GM23338 (cell line): ENCODE results near the gene HNF4A. TPM values are rescaled to one million over a fixed set of nuclear protein-coding genes. Genes with fewer than 3 reads are reported as not detected.
A peak's percentile ranks its signal among the peaks of the same experiment; 100 is the strongest.

Experiments used
- ATAC-seq: fragments of 200-7000 bp; cut with Tn5 transposase; 3 replicates; pipeline ENCODE4 v1.9.1; 2020
- DNase-seq: peaks from one replicate; pipeline ENCODE4 v3.0.0-alpha.2; 2015; ENCODE audit warnings: low spot score
- H2AFZ ChIP-seq: fragments of 200-600 bp; sonication (generic); 2 replicates; pipeline ENCODE4 v1.8.0; 2016; ENCODE audit warnings: antibody characterized with exemption, mild to moderate bottlenecking, moderate library complexity
- H3F3A ChIP-seq: fragments of 200-600 bp; sonication (generic); replicated peaks from 2 replicates; pipeline ENCODE4 v1.8.0; 2017; ENCODE audit warnings: antibody characterized with exemption, mixed run types, low read depth
- H3K27ac ChIP-seq: fragments of 200-600 bp; sonication (generic); 2 replicates; pipeline ENCODE4 v1.6.1; 2016; ENCODE audit warnings: low read depth
- H3K27me3 ChIP-seq: fragments of 200-600 bp; sonication (generic); 2 replicates; pipeline ENCODE4 v1.8.0; 2016; ENCODE audit warnings: mild to moderate bottlenecking, mixed run types, moderate library complexity; ENCODE audit not compliant: insufficient read depth
- H3K36me3 ChIP-seq: fragments of 200-600 bp; sonication (generic); 2 replicates; pipeline ENCODE4 v1.8.0; 2016; ENCODE audit warnings: mild to moderate bottlenecking; ENCODE audit not compliant: insufficient read depth
- H3K4me1 ChIP-seq: fragments of 200-600 bp; sonication (generic); 2 replicates; pipeline ENCODE4 v1.8.0; 2016; ENCODE audit warnings: mild to moderate bottlenecking, moderate library complexity; ENCODE audit not compliant: insufficient read depth
- H3K4me2 ChIP-seq: fragments of 200-600 bp; sonication (generic); 2 replicates; pipeline ENCODE4 v1.7.1; 2017; ENCODE audit warnings: mixed run types
- H3K4me3 ChIP-seq: fragments of 200-600 bp; sonication (generic); 2 replicates; pipeline ENCODE4 v1.6.1; 2016; ENCODE audit warnings: mixed run types
- H3K79me2 ChIP-seq: fragments of 200-600 bp; sonication (generic); replicated peaks from 2 replicates; pipeline ENCODE4 v1.8.0; 2017; ENCODE audit warnings: mild to moderate bottlenecking; ENCODE audit not compliant: insufficient read depth
- H3K9me2 ChIP-seq: fragments of 200-600 bp; sonication (generic); 2 replicates; pipeline ENCODE4 v1.8.0; 2017; ENCODE audit not compliant: insufficient read depth
- H4K20me1 ChIP-seq: fragments of 200-600 bp; sonication (generic); replicated peaks from 2 replicates; pipeline ENCODE4 v1.8.0; 2017; ENCODE audit warnings: mild to moderate bottlenecking; ENCODE audit not compliant: insufficient read depth
- H3K27ac Mint-ChIP-seq: 2 replicates; pipeline ENCODE4 v1.8.0; 2020; ENCODE audit warnings: inconsistent platforms, mild to moderate bottlenecking, moderate library complexity, mixed read lengths
- H3K27me3 Mint-ChIP-seq: 3 replicates; pipeline ENCODE4 v1.8.0; 2022; ENCODE audit warnings: low read depth, mild to moderate bottlenecking, moderate library complexity, mixed read lengths, inconsistent platforms; ENCODE audit not compliant: insufficient read depth, poor library complexity
- H3K36me3 Mint-ChIP-seq: 3 replicates; pipeline ENCODE4 v1.8.0; 2021; ENCODE audit warnings: low read depth, mild to moderate bottlenecking, inconsistent platforms, moderate library complexity, mixed read lengths
- H3K4me1 Mint-ChIP-seq: 3 replicates; pipeline ENCODE4 v1.8.0; 2020; ENCODE audit warnings: mild to moderate bottlenecking, inconsistent platforms, mixed read lengths
- H3K4me3 Mint-ChIP-seq: 3 replicates; pipeline ENCODE4 v1.8.0; 2021; ENCODE audit warnings: moderate library complexity, mild to moderate bottlenecking, inconsistent platforms, mixed read lengths
- H3K9me3 Mint-ChIP-seq: 3 replicates; pipeline ENCODE4 v1.8.0; 2020; ENCODE audit warnings: moderate library complexity, mild to moderate bottlenecking, inconsistent platforms, mixed read lengths
- CREB1 ChIP-seq: fragments of 250-450 bp; sonication (Bioruptor Pico); IDR thresholded peaks from 2 replicates; pipeline ENCODE4 v1.5.0; 2020; ENCODE audit warnings: low read depth, mild to moderate bottlenecking, moderate library complexity
- EZH2 ChIP-seq: fragments of 200-600 bp; sonication (generic); IDR thresholded peaks from one replicate; pipeline ENCODE4 v1.8.0; 2017; ENCODE audit warnings: antibody characterized with exemption, mild to moderate bottlenecking, low read depth; ENCODE audit not compliant: unreplicated experiment
- EZH2phosphoT487 ChIP-seq: fragments of 200-600 bp; sonication (generic); IDR thresholded peaks from one replicate; pipeline ENCODE4 v1.8.1; 2018; ENCODE audit warnings: antibody characterized with exemption; ENCODE audit not compliant: unreplicated experiment
- JUNB ChIP-seq: IDR thresholded peaks from one replicate; pipeline ENCODE4 v1.6.1; 2016; ENCODE audit warnings: antibody characterized with exemption; ENCODE audit not compliant: unreplicated experiment
- NANOG ChIP-seq: IDR thresholded peaks from 2 replicates; pipeline ENCODE4 v1.6.1; 2016; ENCODE audit warnings: antibody characterized with exemption, borderline replicate concordance
- POLR2AphosphoS5 ChIP-seq: IDR thresholded peaks from 2 replicates; pipeline ENCODE4 v1.6.1; 2016; ENCODE audit warnings: antibody characterized with exemption, low read depth
- ZNF114 ChIP-seq: fragments of 250-450 bp; sonication (Bioruptor Pico); IDR thresholded peaks from 2 replicates; pipeline ENCODE4 v1.5.0; 2020; ENCODE audit warnings: mild to moderate bottlenecking, moderate library complexity
- ZNF331 ChIP-seq: fragments of 250-450 bp; sonication (Bioruptor Pico); IDR thresholded peaks from 2 replicates; pipeline ENCODE4 v1.5.0; 2020; ENCODE audit warnings: low read depth, mild to moderate bottlenecking, moderate library complexity
- polyA plus RNA-seq: library from polyadenylated mRNA; unstranded; fragments of >200 nt; fragmentation: Nextera tagmentation; extraction: Ambion mirVana; gene quantifications from 2 replicates; pipeline ENCODE4 v1.2.1, GENCODE V29; 2016
- total RNA-seq: library from RNA; depleted of rRNA; stranded (reverse); fragments of >200 nt; shearing (Covaris generic); gene quantifications from 2 replicates; pipeline ENCODE4 v1.2.3, GENCODE V29; 2014
- TF ChIP-seq, protein P1 (sequence below): fragments of 250-450 bp; sonication (Bioruptor Pico); IDR thresholded peaks from 2 replicates; pipeline ENCODE4 v1.5.0; 2020; ENCODE audit warnings: mild to moderate bottlenecking, moderate library complexity
- TF ChIP-seq, protein P2 (sequence below), 2 experiments: fragments of 200-600 bp in 1 of 2; sonication (generic) in 1 of 2; conservative IDR thresholded peaks; 2 replicates each; pipeline versions ENCODE4 v1.5.1 to v1.6.1; 2016 to 2017; ENCODE audit warnings: antibody characterized with exemption in 2 of 2, low read depth in 2 of 2, mild to moderate bottlenecking in 2 of 2, moderate library complexity in 1 of 2
- TF ChIP-seq, protein P3 (sequence below): IDR thresholded peaks from 2 replicates; pipeline ENCODE4 v1.6.1; 2016; ENCODE audit warnings: antibody characterized with exemption

HNF4A gene
- total and polyA plus RNA-seq, 2 experiments from 2014 or later: not detected

- TF ChIP-seq EZH2: no peak
- TF ChIP-seq, protein P1, sequence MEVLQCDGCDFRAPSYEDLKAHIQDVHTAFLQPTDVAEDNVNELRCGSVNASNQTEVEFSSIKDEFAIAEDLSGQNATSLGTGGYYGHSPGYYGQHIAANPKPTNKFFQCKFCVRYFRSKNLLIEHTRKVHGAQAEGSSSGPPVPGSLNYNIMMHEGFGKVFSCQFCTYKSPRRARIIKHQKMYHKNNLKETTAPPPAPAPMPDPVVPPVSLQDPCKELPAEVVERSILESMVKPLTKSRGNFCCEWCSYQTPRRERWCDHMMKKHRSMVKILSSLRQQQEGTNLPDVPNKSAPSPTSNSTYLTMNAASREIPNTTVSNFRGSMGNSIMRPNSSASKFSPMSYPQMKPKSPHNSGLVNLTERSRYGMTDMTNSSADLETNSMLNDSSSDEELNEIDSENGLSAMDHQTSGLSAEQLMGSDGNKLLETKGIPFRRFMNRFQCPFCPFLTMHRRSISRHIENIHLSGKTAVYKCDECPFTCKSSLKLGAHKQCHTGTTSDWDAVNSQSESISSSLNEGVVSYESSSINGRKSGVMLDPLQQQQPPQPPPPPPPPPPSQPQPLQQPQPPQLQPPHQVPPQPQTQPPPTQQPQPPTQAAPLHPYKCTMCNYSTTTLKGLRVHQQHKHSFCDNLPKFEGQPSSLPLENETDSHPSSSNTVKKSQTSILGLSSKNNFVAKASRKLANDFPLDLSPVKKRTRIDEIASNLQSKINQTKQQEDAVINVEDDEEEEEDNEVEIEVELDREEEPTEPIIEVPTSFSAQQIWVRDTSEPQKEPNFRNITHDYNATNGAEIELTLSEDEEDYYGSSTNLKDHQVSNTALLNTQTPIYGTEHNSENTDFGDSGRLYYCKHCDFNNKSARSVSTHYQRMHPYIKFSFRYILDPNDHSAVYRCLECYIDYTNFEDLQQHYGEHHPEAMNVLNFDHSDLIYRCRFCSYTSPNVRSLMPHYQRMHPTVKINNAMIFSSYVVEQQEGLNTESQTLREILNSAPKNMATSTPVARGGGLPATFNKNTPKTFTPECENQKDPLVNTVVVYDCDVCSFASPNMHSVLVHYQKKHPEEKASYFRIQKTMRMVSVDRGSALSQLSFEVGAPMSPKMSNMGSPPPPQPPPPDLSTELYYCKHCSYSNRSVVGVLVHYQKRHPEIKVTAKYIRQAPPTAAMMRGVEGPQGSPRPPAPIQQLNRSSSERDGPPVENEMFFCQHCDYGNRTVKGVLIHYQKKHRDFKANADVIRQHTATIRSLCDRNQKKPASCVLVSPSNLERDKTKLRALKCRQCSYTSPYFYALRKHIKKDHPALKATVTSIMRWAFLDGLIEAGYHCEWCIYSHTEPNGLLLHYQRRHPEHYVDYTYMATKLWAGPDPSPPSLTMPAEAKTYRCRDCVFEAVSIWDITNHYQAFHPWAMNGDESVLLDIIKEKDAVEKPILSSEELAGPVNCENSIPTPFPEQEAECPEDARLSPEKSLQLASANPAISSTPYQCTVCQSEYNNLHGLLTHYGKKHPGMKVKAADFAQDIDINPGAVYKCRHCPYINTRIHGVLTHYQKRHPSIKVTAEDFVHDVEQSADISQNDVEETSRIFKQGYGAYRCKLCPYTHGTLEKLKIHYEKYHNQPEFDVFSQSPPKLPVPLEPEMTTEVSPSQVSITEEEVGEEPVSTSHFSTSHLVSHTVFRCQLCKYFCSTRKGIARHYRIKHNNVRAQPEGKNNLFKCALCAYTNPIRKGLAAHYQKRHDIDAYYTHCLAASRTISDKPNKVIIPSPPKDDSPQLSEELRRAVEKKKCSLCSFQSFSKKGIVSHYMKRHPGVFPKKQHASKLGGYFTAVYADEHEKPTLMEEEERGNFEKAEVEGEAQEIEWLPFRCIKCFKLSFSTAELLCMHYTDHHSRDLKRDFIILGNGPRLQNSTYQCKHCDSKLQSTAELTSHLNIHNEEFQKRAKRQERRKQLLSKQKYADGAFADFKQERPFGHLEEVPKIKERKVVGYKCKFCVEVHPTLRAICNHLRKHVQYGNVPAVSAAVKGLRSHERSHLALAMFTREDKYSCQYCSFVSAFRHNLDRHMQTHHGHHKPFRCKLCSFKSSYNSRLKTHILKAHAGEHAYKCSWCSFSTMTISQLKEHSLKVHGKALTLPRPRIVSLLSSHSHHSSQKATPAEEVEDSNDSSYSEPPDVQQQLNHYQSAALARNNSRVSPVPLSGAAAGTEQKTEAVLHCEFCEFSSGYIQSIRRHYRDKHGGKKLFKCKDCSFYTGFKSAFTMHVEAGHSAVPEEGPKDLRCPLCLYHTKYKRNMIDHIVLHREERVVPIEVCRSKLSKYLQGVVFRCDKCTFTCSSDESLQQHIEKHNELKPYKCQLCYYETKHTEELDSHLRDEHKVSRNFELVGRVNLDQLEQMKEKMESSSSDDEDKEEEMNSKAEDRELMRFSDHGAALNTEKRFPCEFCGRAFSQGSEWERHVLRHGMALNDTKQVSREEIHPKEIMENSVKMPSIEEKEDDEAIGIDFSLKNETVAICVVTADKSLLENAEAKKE (CRISPR knock-in tag): no peak
- TF ChIP-seq CREB1: no peak
- TF ChIP-seq JUNB: no peak
- no peak for TF ChIP-seq EZH2phosphoT487
- TF ChIP-seq, protein P2, sequence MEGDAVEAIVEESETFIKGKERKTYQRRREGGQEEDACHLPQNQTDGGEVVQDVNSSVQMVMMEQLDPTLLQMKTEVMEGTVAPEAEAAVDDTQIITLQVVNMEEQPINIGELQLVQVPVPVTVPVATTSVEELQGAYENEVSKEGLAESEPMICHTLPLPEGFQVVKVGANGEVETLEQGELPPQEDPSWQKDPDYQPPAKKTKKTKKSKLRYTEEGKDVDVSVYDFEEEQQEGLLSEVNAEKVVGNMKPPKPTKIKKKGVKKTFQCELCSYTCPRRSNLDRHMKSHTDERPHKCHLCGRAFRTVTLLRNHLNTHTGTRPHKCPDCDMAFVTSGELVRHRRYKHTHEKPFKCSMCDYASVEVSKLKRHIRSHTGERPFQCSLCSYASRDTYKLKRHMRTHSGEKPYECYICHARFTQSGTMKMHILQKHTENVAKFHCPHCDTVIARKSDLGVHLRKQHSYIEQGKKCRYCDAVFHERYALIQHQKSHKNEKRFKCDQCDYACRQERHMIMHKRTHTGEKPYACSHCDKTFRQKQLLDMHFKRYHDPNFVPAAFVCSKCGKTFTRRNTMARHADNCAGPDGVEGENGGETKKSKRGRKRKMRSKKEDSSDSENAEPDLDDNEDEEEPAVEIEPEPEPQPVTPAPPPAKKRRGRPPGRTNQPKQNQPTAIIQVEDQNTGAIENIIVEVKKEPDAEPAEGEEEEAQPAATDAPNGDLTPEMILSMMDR (conservative IDR thresholded peaks at IDR 0.05; ENCODE audit: low read depth in 2 of 2): no peak
- TF ChIP-seq NANOG: no peak
- no peak for TF ChIP-seq ZNF331 (CRISPR knock-in tag)
- TF ChIP-seq ZNF114: no peak
- TF ChIP-seq POLR2AphosphoS5: no peak
- TF ChIP-seq, protein P3, sequence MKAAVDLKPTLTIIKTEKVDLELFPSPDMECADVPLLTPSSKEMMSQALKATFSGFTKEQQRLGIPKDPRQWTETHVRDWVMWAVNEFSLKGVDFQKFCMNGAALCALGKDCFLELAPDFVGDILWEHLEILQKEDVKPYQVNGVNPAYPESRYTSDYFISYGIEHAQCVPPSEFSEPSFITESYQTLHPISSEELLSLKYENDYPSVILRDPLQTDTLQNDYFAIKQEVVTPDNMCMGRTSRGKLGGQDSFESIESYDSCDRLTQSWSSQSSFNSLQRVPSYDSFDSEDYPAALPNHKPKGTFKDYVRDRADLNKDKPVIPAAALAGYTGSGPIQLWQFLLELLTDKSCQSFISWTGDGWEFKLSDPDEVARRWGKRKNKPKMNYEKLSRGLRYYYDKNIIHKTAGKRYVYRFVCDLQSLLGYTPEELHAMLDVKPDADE: no peak
- Mint-ChIP-seq H3K4me1 (no peaks in the 10 kb centered on the region), H3K9me3 (no peaks in the 10 kb centered on the region), H3K4me3 (no peak overlapping the region), H3K36me3 (no peaks in the 10 kb centered on the region), H3K27ac (peak overlapping the region; percentile 31; the same call in 1 of the 2 replicates), H3K27me3 (peaks cover 5% of the 10 kb centered on the region)
- H2AFZ ChIP-seq: no peak overlapping the region
- no peak for ATAC-seq
- no peak overlapping the region for H3K27ac ChIP-seq
- no peak overlapping the region for H3K4me2 ChIP-seq
- no peaks in the 10 kb centered on the region for H3K27me3 ChIP-seq
- H3K79me2 ChIP-seq: no peaks in the 10 kb centered on the region
- DNase-seq: no peak
- H3K36me3 ChIP-seq: no peaks in the 10 kb centered on the region
- no peaks in the 10 kb centered on the region for H3K4me1 ChIP-seq
- no peaks in the 10 kb centered on the region for H3K9me2 ChIP-seq
- H3K4me3 ChIP-seq: no peak overlapping the region
- H4K20me1 ChIP-seq: no peaks in the 10 kb centered on the region
- no peaks in the 10 kb centered on the region for H3F3A ChIP-seq
Observed at GRCh38 chr20:44422083-44422482, 66.6 kb downstream of the HNF4A start.
